Activated gamma-delta T cell (primary cell): ENCODE results near the gene ALOX15.
"Not testable (repeated sequence)": the region's sequence is repeated elsewhere in the genome, so short reads cannot be mapped to it uniquely, and the experiment has no call there.

Experiments
- DNase-seq: peaks from one replicate; lab custom pipeline; 2025; lab: John Stamatoyannopoulos, UW

Gene ALOX15

DNA sequence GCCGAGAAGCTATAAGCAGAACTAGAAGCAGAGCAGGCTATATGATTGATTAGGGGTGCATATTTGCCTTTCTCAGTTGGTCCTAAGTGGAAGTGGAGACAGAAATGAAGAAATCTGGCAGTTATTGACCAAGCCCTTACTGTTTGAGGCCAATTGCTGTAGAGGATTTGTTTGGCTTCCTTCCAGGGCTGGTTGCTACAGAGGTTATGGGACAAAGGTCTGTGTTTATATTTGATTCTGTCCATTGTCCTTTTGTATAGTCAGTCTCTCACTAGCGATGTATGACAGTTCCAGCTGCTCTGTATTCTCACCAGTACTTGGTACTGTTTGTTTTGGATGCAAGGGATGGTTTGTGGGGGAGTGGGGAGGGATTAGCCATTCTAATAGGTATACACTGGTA is 7.3 kb upstream of the ALOX15 start:
- DNase-seq, result no peak

DNA sequence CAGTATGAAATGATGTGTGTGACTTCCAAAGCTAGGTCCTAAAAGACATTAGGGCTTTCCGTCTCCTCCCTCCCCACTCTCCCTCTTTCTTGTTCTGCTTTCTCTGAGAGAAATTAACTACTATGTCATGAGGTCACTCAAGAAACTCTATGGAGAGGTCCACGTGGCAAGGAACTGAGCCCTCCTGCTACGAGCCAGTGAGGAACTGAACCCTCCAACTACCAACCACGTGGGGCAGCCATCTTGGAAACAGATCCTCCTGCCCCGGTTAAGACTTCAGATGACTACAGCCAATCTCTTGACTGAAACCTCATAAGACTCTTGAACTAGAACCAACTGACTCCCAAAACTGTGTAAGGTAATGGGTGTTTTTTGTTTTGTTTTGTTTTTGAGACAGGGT is 4.2 kb upstream of the ALOX15 start:
- DNase-seq, result no peak

DNA sequence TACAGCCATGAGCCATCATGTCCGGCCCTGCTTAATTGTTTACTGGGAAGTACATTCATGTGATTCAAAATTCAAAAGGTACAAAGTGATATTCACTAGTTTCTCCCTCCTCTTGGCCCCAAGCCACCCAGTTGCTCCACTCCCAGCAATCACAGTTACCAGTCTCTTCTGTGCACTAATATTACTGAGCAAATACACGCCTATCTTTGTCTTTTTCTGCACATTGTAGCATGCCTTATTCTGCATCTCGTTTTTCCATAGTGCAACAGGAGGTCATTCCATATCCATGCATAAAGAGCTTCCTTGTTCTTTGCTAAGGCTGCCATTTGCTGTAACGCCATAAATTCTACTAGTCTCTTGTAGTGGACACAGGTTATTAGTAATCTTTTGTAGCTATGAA is 2.2 kb upstream of the ALOX15 start:
- no peak for DNase-seq

DNA sequence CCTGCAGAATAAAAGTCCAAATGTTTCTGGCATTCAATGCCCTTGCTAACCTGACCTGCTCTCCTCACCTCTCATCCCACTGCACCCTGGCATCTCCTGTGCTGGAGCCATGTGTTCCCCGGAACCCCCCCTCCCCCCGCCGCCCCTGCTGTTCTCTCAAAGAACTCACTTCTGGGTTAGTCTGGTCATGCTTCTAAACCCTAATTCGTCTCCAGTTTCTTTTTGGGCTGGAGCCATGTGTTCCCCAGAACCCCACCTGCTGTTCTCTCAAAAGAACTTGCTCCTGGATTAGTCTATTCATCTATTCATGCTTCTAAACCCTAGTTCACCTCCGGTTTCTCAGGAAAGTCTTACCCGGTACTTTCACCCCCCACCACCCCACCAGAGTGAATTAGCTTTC is 808 bp upstream of the ALOX15 start:
- DNase-seq, result no peak

DNA sequence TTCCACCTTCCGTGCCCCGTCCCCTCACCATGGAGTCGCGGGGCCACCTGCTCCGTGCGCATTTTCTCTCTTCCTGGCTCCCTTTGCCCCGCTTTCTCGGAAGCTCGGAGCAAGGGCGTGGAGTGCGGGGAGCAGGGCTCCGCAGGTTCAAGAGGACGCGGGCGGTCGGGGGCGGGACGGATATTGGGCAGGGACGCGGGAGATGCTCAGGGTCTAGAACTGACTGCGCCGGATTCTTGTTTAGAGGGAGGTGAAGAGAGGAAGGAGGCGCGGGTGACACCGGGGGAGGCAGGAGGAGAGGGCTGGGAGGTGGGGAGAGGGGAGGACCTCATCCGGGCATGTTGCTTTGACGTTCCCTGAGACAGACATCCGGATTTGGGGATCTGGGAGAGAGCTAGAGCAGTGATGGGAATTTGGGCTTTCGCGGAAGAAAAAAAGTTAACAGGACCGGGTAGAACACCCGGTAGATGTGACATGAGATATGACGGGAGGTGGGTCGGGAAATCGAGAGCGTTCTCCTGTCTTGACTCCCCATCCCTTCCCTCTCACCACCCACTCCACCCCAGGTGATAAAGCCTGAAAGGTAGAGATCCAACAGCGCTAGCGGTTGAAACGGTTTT is 799 bp downstream of the ALOX15 start:
- not testable (repeated sequence) for DNase-seq

DNA sequence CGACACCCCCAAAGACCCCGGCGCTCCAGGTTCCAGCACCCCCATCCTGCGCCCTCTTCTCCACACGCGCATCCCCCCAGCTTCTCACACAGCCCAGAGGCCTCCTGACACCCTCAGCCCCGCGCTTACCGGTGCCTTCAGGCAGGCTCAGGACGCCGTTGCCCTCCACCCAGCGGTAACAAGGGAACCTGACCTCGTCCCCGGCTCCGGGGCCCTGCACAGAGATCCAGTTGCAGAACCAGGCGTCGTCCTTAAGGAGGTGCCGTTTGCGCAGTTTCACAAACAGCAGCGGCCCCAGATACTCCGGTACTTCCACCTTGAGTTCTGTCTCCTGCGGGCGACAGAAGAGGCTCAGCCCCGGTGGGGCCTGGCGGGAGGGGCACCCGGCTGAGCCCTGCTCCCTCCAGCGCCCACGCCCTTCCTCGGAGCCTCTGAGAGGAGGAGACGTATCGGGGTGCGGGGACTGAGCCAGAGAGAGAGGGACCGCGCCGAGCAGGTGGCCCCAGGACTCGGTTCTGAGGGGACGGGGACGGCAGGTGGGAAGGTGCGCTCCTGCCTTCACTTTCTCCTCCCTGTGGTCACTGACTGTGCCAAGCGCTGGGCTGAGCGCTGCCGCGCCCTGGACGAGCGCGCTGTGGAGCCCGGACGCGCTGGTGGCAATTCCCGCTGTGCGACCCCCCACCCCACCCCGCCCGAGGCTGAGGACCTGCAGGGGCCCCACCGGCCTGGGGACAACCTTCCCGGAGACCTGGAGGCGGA is 2.0 kb downstream of the ALOX15 start:
- not testable (repeated sequence) for DNase-seq

DNA sequence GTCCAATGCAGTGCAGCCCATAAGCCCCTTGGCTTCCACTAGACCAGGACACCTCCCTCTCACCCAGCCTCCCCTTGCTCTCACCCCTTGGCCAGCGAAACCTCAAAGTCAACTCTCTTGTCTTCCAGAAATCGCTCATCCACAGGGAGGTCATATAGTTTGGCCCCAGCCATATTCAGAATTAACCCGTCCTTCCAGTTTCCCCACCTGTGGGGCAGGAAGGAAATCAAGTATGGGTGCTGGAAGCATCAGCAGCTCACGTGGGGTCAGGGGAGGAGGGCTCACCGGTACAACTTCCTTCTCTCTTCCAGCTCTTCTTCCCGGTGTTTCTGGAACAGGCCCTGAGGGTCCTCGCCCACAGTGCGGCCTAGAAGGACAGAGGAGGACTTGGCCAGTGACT is 2.7 kb downstream of the ALOX15 start:
- DNase-seq, result not testable (repeated sequence)

- DNase-seq, result no peak
Measured at GRCh38 chr17:4636474-4637100, 4.9 kb downstream of the ALOX15 start.

DNA sequence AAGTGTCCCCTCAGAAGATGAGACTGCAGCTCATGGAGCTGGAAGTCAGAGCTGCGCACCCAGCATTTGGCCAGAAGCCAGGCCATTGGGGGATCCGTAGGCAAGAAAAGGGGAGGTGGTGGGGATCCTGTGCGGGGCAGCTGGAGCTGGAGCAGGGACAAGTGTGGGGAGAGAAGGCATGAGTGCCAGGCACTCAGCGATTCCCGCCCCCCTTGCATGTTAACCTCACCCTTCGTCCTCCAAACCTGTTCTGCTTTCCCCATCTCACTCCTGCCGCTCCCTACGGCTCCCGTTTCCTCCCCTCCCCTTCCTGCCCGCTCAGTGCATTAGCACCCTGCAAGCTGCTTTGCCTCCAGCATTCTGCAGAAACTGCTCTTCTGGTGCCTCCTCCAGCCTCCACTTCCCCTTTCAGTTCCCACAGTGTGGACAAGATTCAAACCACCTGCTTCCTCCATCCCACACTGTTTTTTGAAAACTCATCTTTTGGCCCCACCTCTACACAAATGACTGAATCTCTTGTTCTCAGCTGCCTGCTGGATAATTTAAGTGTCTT is 5.6 kb downstream of the ALOX15 start:
- DNase-seq, result no peak

DNA sequence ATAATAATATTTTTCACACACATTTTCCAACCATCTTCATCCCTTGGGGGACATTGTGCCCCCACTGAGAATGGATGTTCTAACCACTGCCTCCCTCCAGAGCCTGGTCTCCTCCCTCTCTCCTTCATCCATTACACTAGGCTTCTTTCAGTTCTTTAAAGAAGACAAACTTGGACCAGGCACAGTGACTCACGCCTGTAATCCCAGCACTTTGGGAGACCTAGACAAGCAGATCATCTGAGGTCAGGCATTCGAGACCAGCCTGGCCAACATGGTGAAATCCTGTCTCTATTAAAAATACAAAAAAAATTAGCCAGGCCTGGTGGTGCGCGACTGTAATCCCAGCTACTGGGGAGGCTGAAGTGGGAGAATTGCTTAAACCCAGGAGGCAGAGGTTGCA is 6.5 kb downstream of the ALOX15 start:
- DNase-seq, result no peak

DNA sequence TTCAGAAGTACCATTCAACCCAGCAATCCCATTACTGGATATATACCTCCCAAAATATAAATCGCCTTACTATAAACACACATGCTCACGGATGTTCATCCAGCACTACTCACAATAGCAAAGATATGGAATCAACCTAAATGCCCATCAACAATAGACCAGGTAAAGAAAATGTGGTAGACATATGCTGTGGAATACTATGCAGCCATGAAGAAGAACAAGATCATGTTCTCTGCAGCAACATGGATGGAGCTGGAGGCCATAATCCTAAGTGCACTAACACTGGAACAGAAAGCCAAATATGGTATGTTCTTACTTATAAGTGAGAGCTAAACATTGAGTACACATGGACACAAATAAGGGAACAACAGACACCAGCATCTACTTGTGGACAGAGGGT is 7.8 kb downstream of the ALOX15 start:
- DNase-seq, result no peak

- no peak for DNase-seq
Measured at GRCh38 chr17:4632581-4632920, 8.9 kb downstream of the ALOX15 start.

DNA sequence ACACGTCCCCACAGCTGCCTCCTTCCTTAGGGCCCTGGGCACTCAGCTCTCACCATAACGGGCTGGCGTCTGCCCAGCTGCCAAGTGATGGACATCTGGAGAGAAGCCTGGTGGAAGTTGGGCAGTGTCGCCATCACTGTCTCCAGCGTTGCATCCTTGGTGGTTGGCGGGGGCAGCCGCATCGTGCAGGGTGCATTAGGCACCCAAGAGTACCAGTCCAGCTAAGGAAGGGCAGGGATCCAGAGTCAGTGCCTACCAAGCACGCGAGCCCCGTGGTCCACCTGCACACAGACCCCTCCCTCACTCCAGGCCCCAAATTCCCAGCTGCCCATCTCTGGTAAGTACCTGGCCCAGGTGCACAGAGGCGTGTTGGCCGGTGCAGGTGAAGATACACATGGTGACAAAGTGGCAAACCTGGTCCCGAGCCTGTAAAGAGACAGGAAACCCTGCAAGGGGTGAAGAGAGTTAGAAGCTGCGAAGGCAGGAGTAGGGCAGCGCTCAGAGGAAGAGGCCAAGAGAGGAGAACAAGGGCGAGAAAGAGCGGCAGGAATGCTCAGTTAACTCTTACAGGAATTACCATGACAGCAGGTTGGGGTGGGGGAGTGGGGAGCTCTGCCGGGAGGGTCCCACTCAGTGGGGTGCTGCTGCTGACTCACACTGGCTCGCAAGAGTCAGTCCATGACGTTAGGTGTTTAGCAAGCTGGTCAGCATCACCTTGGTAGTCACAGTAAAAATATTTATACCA is 9.5 kb downstream of the ALOX15 start:
- no peak for DNase-seq

GRCh38 chr17:4631431-4631830 is 10.0 kb downstream of the ALOX15 start:
- DNase-seq, result no peak

GRCh38 chr17:4626734-4627256 is 14.7 kb downstream of the ALOX15 start:
- DNase-seq, result no peak

GRCh38 chr17:4625181-4625617 is 16.3 kb downstream of the ALOX15 start:
- no peak for DNase-seq

GRCh38 chr17:4624451-4624911 is 17.0 kb downstream of the ALOX15 start:
- DNase-seq, result not testable (repeated sequence)

DNA sequence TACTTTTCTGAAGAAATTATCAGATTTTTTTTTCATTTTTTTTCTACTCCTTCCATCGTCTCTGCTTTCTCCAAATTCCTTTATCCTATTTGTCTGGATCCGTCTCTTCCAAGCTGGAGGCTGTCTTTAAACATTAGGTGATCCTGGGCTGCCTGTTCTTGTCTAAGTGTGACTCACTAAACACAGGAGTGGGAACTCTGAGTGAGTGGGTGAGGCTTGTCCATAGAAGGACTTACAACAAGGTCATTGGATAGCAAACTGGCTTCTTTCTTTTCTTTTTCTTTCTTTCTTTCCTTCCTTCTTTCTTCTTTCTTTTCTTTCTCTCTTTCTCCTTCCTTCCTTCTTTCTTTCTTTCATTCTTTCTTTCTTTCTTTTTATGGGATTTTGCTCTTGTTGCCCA is 18.2 kb downstream of the ALOX15 start:
- DNase-seq, result no peak

GRCh38 chr17:4622375-4622774 is 19.1 kb downstream of the ALOX15 start:
- DNase-seq, result no peak

- no peak for DNase-seq
Measured at GRCh38 chr17:4620531-4621101, 20.9 kb downstream of the ALOX15 start.

GRCh38 chr17:4617590-4618351 is 23.7 kb downstream of the ALOX15 start:
- no peak for DNase-seq
